IMR-90 (cell line): ENCODE results near the gene GAS7. TPM values are rescaled to one million over a fixed set of nuclear protein-coding genes. Genes with fewer than 3 reads are reported as not detected.

ENCODE experiments used
- ATAC-seq: fragments of 200-7000 bp; cut with Tn5 transposase; 2 replicates; pipeline ENCODE4 v1.9.1; 2020; ENCODE audit warnings: low read depth, mild to moderate bottlenecking, moderate library complexity
- BruUV-seq: library from RNA; stranded (reverse); fragments of 400-500 nt; replicated peaks from 2 replicates; lab custom pipeline; 2021; lab: Mats Ljungman, UMichigan
- CTCF ChIA-PET: fragments of 300-600 bp; formaldehyde crosslinking; extraction: SDS; loops from one replicate; lab custom pipeline; 2021; ENCODE audit warnings: antibody characterized with exemption; lab: Yijun Ruan, JAX
- POLR2A ChIA-PET: fragments of 300-600 bp; sonication (Branson Sonifier 250); formaldehyde crosslinking; loops from one replicate; lab custom pipeline; 2022; ENCODE audit warnings: antibody characterized with exemption; ENCODE audit not compliant: unreplicated experiment; lab: Charles Lee
- DNase-seq: peaks from one replicate; pipeline ENCODE4 v3.0.0; 2013
- H2AFZ ChIP-seq: replicated peaks from 2 replicates; pipeline ENCODE3; 2013; ENCODE audit warnings: low read length, mild to moderate bottlenecking; ENCODE audit not compliant: poor library complexity
- H2AK5ac ChIP-seq: 2 replicates; pipeline ENCODE4 v1.6.1; 2013; ENCODE audit warnings: low read depth, low read length, inconsistent platforms
- H2AK9ac ChIP-seq: replicated peaks from 2 replicates; pipeline ENCODE3; 2013; ENCODE audit warnings: mild to moderate bottlenecking, low read depth, low read length, moderate library complexity; ENCODE audit not compliant: poor library complexity
- H2BK120ac ChIP-seq: 2 replicates; pipeline ENCODE4 v1.6.1; 2013; ENCODE audit warnings: low read depth, low read length, inconsistent platforms
- H2BK15ac ChIP-seq: 3 replicates; pipeline ENCODE4 v1.6.1; 2013; ENCODE audit warnings: low read depth, low read length, inconsistent platforms
- H2BK20ac ChIP-seq: 2 replicates; pipeline ENCODE4 v1.6.1; 2013; ENCODE audit warnings: low read depth, mild to moderate bottlenecking, inconsistent platforms, low read length, moderate library complexity
- H2BK5ac ChIP-seq: 2 replicates; pipeline ENCODE4 v1.6.1; 2013; ENCODE audit warnings: mild to moderate bottlenecking, low read depth, low read length, inconsistent platforms; ENCODE audit not compliant: poor library complexity, severe bottlenecking
- H3K14ac ChIP-seq: replicated peaks from 2 replicates; pipeline ENCODE4 v1.6.1; 2013; ENCODE audit warnings: low read depth, low read length, inconsistent platforms
- H3K18ac ChIP-seq: 2 replicates; pipeline ENCODE4 v1.6.1; 2013; ENCODE audit warnings: low read depth, low read length, control low read depth
- H3K23ac ChIP-seq: 2 replicates; pipeline ENCODE4 v1.6.1; 2013; ENCODE audit warnings: low read depth, low read length, inconsistent platforms
- H3K27ac ChIP-seq: 2 replicates; pipeline ENCODE4 v1.5.1; 2013; ENCODE audit warnings: mild to moderate bottlenecking, control low read depth, low read length; ENCODE audit not compliant: insufficient read depth
- H3K27me3 ChIP-seq: 2 replicates; pipeline ENCODE4 v1.6.1; 2013; ENCODE audit warnings: low read length; ENCODE audit not compliant: control insufficient read depth, insufficient read depth
- H3K36me3 ChIP-seq: 2 replicates; pipeline ENCODE4 v1.6.1; 2013; ENCODE audit warnings: low read length, mixed read lengths; ENCODE audit not compliant: control insufficient read depth, insufficient read depth
- H3K4ac ChIP-seq: 2 replicates; pipeline ENCODE4 v1.6.1; 2013; ENCODE audit warnings: low read depth, low read length, inconsistent platforms
- H3K4me1 ChIP-seq: 2 replicates; pipeline ENCODE4 v1.6.1; 2013; ENCODE audit warnings: low read length, mixed read lengths; ENCODE audit not compliant: control insufficient read depth, insufficient read depth
- H3K4me2 ChIP-seq: 2 replicates; pipeline ENCODE4 v1.6.1; 2013; ENCODE audit warnings: low read depth, mild to moderate bottlenecking, control low read depth, low read length, moderate library complexity
- H3K4me3 ChIP-seq: 2 replicates; pipeline ENCODE4 v1.5.1; 2013; ENCODE audit warnings: low read depth, mild to moderate bottlenecking, control low read depth, low read length, moderate library complexity; ENCODE audit not compliant: insufficient read depth
- H3K56ac ChIP-seq: 2 replicates; pipeline ENCODE4 v1.6.1; 2013; ENCODE audit warnings: low read length, inconsistent platforms; ENCODE audit not compliant: insufficient read depth; ENCODE audit errors: extremely low read depth
- H3K79me1 ChIP-seq, 2 experiments: 2 replicates each; pipeline ENCODE4 v1.6.1; 2013; ENCODE audit warnings: low read length in 2 of 2, inconsistent platforms in 1 of 2, low read depth in 1 of 2
- H3K9ac ChIP-seq: 2 replicates; pipeline ENCODE4 v1.6.1; 2013; ENCODE audit warnings: low read depth, low read length, control low read depth
- H3K9me1 ChIP-seq: 2 replicates; pipeline ENCODE4 v1.6.1; 2013; ENCODE audit warnings: low read length, inconsistent platforms; ENCODE audit not compliant: insufficient read depth
- H3K9me3 ChIP-seq: 2 replicates; pipeline ENCODE4 v1.6.1; 2013; ENCODE audit warnings: low read length; ENCODE audit not compliant: control insufficient read depth, insufficient read depth
- H4K20me1 ChIP-seq: 2 replicates; pipeline ENCODE4 v1.6.1; 2013; ENCODE audit warnings: low read length, inconsistent platforms; ENCODE audit not compliant: insufficient read depth
- H4K5ac ChIP-seq: 2 replicates; pipeline ENCODE4 v1.6.1; 2013; ENCODE audit warnings: mild to moderate bottlenecking, low read depth, low read length, control low read depth
- H4K8ac ChIP-seq, 2 experiments: 2 replicates each; pipeline ENCODE4 v1.6.1; 2013; ENCODE audit warnings: low read depth in 2 of 2, low read length in 2 of 2, control low read depth in 1 of 2, inconsistent platforms in 1 of 2
- H4K91ac ChIP-seq: 2 replicates; pipeline ENCODE4 v1.6.1; 2013; ENCODE audit warnings: low read depth, low read length, inconsistent platforms; ENCODE audit not compliant: insufficient read depth
- BHLHE40 ChIP-seq: fragments of 150-350 bp; IDR thresholded peaks from 2 replicates; pipeline ENCODE4 v1.6.1; 2016; ENCODE audit warnings: mild to moderate bottlenecking, low read depth, low read length
- CEBPB ChIP-seq: IDR thresholded peaks from 2 replicates; pipeline ENCODE4 v1.6.1; 2012; ENCODE audit warnings: low read depth, low read length, improper control_type of control experiment
- CHD1 ChIP-seq: IDR thresholded peaks from 2 replicates; pipeline ENCODE4 v1.6.1; 2012; ENCODE audit warnings: low read depth, low read length, improper control_type of control experiment
- CTCF ChIP-seq: conservative IDR thresholded peaks from 2 replicates; pipeline ENCODE4 v1.5.1; 2012; ENCODE audit warnings: mild to moderate bottlenecking, low read depth, low read length, improper control_type of control experiment
- ELK1 ChIP-seq: fragments of 150-350 bp; IDR thresholded peaks from 2 replicates; pipeline ENCODE4 v1.6.1; 2016; ENCODE audit warnings: low read depth, mild to moderate bottlenecking, low read length, moderate library complexity, borderline replicate concordance
- FOS ChIP-seq: fragments of 150-350 bp; IDR thresholded peaks from 2 replicates; pipeline ENCODE4 v1.6.1; 2016; ENCODE audit warnings: low read depth, low read length
- MAFK ChIP-seq: IDR thresholded peaks from 2 replicates; pipeline ENCODE4 v1.6.1; 2012; ENCODE audit warnings: low read depth, low read length, improper control_type of control experiment
- MAZ ChIP-seq: IDR thresholded peaks from 2 replicates; pipeline ENCODE4 v1.6.1; 2012; ENCODE audit warnings: low read depth, mild to moderate bottlenecking, low read length, improper control_type of control experiment, moderate library complexity, borderline replicate concordance
- MXI1 ChIP-seq: IDR thresholded peaks from 2 replicates; pipeline ENCODE4 v1.6.1; 2012; ENCODE audit warnings: low read depth, mild to moderate bottlenecking, low read length, moderate library complexity, borderline replicate concordance
- NFE2L2 ChIP-seq: fragments of 150-350 bp; IDR thresholded peaks from 2 replicates; pipeline ENCODE4 v1.6.1; 2016; ENCODE audit warnings: low read depth, mild to moderate bottlenecking, low read length
- POLR2A ChIP-seq: IDR thresholded peaks from 2 replicates; pipeline ENCODE4 v1.6.1; 2012; ENCODE audit warnings: mild to moderate bottlenecking, low read depth, low read length
- RAD21 ChIP-seq: IDR thresholded peaks from 2 replicates; pipeline ENCODE4 v1.6.1; 2012; ENCODE audit warnings: low read length, improper control_type of control experiment
- RFX5 ChIP-seq: IDR thresholded peaks from 2 replicates; pipeline ENCODE4 v1.8.0; 2012; ENCODE audit warnings: low read depth, mild to moderate bottlenecking, low read length, moderate library complexity
- SMC3 ChIP-seq: fragments of 150-350 bp; IDR thresholded peaks from 2 replicates; pipeline ENCODE4 v1.6.1; 2016; ENCODE audit warnings: low read depth, mild to moderate bottlenecking, antibody characterized with exemption, low read length, moderate library complexity
- USF2 ChIP-seq: fragments of 150-350 bp; IDR thresholded peaks from 2 replicates; pipeline ENCODE4 v1.6.1; 2017; ENCODE audit warnings: mild to moderate bottlenecking, antibody characterized with exemption, low read length, low read depth
- WGBS, 2 experiments: methylation state at CpG; one replicate each; pipeline versions ENCODE4 v1.1.5 to v1.1.7; 2013; ENCODE audit warnings: missing lambda C conversion rate in 2 of 2; ENCODE audit not compliant: insufficient read length in 1 of 2; ENCODE audit errors: extremely low coverage in 2 of 2; 5-methylcytosine and 5-hydroxymethylcytosine counted together
- dilution Hi-C: fragments of 300-500 bp; cut with HindIII; formaldehyde crosslinking; loops from one replicate; pipeline ENCODE4 v1.14.3; 2018; ENCODE audit warnings: low sequenced_read_pairs; ENCODE audit not compliant: unreplicated experiment
- in situ Hi-C: fragments of 300-500 bp; cut with MboI; formaldehyde crosslinking; loops from 3 replicates; pipeline ENCODE4 v1.14.3; 2019; ENCODE audit warnings: low sequenced_read_pairs, inconsistent platforms, mixed read lengths
- intact Hi-C: fragments of 100-400 bp; cut with micrococcal nuclease; formaldehyde crosslinking; loops from 2 replicates; pipeline ENCODE4 v1.10.0; 2022
- polyA plus RNA-seq, 3 experiments: library from polyadenylated mRNA; depleted of rRNA; stranded (reverse); fragments of >200 nt; gene quantifications; 2 replicates each; pipeline ENCODE4 v1.2.3, GENCODE V29; 2012; ENCODE audit warnings: low replicate concordance in 1 of 3
- total RNA-seq: library from RNA; depleted of rRNA; stranded (reverse); fragments of >200 nt; gene quantifications from 2 replicates; pipeline ENCODE4 v1.2.3, GENCODE V29; 2012

GAS7 gene
- total and polyA plus RNA-seq, 2 of the 4 experiments (the other 2 are of a cell fraction), result 4.6 to 5.0 TPM

- no peak for ATAC-seq
- ChIA-PET POLR2A (no interaction called here), CTCF (interaction anchor here (1.3 kb wide), 1 partner anchor 680 kb away, joined by 3 read pairs; no protein-coding TSS in a partner anchor)
- WGBS, 2 experiments, result no CpG with 5 or more reads among the region's 7 CpGs
- H3K4ac ChIP-seq, result no peak overlapping the region
- no peaks in the 10 kb centered on the region for H3K79me1 ChIP-seq
- DNase-seq, result no peak
- in situ Hi-C loops (no loop called here), dilution Hi-C loops (no loop called here), intact Hi-C loops (no loop called here)
- no peak overlapping the region for H2AK5ac ChIP-seq
- H2AK9ac ChIP-seq, result no peak overlapping the region
- no peak overlapping the region for H4K91ac ChIP-seq
- H3K9me1 ChIP-seq, result peaks cover 5% of the 10 kb centered on the region; the same call in 1 of the 2 replicates
- no peak overlapping the region for H4K8ac ChIP-seq
- H2BK5ac ChIP-seq, result no peak overlapping the region
- peaks cover 6% of the 10 kb centered on the region for H3K9me3 ChIP-seq
- H2AFZ ChIP-seq, result no peak overlapping the region
- no peak overlapping the region for H3K4me2 ChIP-seq
- H2BK20ac ChIP-seq, result no peak overlapping the region
- H2BK120ac ChIP-seq, result no peak overlapping the region
- H3K27ac ChIP-seq, result no peak overlapping the region
- H4K5ac ChIP-seq, result no peak overlapping the region
- peaks cover 3% of the 10 kb centered on the region; the same call in 1 of the 2 replicates for H3K36me3 ChIP-seq
- no peak overlapping the region for H3K14ac ChIP-seq
- no peak overlapping the region for H3K56ac ChIP-seq
- H3K23ac ChIP-seq, result no peak overlapping the region
- no peak for TF ChIP-seq CEBPB
- no peak for TF ChIP-seq MXI1
- no peak for TF ChIP-seq RFX5
- TF ChIP-seq POLR2A, result no peak
- no peak for TF ChIP-seq CTCF
- no peak for TF ChIP-seq ELK1
- TF ChIP-seq BHLHE40, result no peak
- no peak for TF ChIP-seq MAFK
- no peak for TF ChIP-seq FOS
- TF ChIP-seq MAZ, result no peak
- TF ChIP-seq USF2, result no peak
- no peak for TF ChIP-seq RAD21
- TF ChIP-seq SMC3, result no peak
- TF ChIP-seq NFE2L2, result no peak
- no peak for TF ChIP-seq CHD1
- H3K27me3 ChIP-seq, result no peaks in the 10 kb centered on the region
- H2BK15ac ChIP-seq, result no peak overlapping the region
- no peaks in the 10 kb centered on the region; the same call in 1 of the 2 replicates for H3K4me1 ChIP-seq
- no peak overlapping the region for H3K18ac ChIP-seq
- H3K9ac ChIP-seq, result no peak overlapping the region
- H3K4me3 ChIP-seq, result no peak overlapping the region
- H4K20me1 ChIP-seq, result no peaks in the 10 kb centered on the region
- no TSS peak for BruUV-seq
Measured at GRCh38 chr17:9934331-9934730, 264.1 kb downstream of the GAS7 start.
